DLD1 (cell line): ENCODE data around the gene CASKIN1.
"Not testable (repeated sequence)": the region's sequence is repeated elsewhere in the genome, so short reads cannot be mapped to it uniquely, and the experiment has no call there.

ENCODE experiments used
- in situ Hi-C: cut with HindIII; loops from 2 replicates; pipeline ENCODE4 v1.10.0; 2017; ENCODE audit warnings: low sequenced_read_pairs

Gene CASKIN1

DNA sequence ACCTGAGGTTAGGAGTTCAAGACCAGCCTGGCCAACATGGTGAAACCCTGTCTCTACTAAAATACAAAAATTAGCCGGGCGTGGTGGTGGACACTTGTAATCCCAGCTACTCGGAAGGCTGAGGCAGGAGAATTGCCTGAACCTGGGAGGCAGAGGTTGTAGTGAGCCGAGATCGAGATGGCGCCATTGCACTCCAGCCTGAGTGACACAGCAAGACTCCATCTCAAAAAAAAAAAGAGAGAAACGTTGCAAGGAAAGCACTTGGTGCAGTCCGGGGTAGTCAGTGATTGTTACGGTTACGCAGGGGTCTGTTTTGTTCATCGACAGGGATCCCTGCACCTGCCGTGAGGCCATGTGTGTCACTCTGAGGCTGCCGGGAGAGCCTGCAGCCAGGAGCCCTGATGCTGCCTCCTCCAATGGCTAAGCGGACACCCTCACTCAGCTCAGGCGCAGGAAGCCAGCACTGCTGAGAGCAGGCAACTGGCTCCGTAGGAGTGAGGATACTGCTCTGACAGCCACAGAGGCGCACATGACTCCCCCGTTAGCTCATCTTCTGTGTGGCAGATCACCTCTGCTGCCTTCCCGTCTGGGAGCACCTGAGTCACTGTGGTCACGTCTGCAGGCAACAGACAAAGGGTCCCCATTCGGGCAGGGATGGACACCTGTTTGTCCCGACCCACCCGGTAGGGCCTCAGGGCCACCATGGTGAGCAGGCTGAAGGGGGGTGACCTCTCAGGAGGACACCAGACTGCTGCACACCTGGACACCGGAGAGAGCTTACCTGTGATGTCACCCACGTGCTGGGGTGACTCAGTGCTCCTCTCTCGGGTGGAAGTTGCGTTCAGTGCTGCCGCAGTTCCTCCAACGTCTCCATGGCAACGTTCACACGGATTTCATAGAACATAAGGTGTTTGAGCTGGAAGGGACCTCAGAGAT, 53.2 kb downstream of the CASKIN1 start:
- in situ Hi-C loops: no loop called here

DNA sequence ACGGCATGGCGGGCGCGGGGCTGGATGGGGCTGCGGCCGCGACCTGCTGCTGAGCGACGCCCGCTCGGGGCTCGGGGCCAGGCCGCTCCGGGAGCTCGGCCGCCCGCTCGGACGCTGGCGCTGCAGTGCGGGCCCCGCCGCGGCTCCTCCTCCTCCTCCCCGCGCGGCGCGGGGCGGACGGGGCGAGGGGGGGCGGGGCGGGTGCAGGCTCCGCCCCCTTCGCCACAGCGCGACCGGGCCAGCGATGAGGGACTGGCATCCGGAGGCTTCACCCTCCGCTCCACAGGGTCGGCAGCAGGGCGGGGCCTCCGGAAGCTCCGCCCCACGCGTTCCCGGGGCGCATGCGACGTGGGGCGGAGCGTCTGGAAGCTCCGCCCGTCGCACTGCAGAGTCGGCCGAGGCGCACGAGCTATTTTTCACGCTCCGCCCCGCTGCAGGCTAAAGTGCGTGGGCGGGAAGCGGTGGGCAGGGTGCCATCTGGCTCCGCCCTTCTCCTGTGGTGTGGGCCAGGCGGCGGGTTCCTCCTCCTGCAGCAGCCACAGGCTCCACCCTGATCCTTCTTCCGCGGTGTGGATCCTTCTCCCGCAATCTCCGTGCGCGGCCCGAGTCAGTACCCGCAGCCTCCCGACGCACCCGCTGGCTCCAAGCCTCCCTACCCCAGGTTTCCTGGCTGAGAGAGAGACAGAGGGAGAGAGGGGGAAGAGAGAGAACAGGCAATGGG, 60.5 kb downstream of the CASKIN1 start, which contains the start of gene PKD1:
Gene PKD1, minus strand, starts transcription at position 129 of the 721 bp plus-strand sequence. CDS start 209 bp downstream, outside the sequence.
- in situ Hi-C loops: not testable (repeated sequence)

DNA sequence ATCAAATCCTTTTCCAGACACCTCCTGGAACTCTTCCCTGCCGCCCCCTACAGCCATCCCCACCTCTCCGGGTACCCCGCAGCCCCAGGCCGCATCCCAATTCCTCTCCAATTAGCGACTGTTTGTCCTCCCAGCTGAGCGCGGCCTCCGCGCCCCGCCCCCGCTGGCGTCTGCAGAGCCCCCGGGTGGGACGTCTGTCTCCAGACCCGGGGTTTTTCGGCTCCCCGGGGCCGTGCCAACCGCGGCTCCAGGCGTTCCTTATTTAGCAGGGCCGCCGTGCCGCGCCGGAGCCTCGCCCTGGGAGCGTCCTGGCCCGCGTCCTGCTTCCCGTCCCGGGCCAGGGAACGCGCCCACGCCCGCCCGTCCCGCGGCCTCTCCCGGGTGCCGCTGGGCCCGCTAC, 61.3 kb downstream of the CASKIN1 start:
- in situ Hi-C loops: not testable (repeated sequence)

DNA sequence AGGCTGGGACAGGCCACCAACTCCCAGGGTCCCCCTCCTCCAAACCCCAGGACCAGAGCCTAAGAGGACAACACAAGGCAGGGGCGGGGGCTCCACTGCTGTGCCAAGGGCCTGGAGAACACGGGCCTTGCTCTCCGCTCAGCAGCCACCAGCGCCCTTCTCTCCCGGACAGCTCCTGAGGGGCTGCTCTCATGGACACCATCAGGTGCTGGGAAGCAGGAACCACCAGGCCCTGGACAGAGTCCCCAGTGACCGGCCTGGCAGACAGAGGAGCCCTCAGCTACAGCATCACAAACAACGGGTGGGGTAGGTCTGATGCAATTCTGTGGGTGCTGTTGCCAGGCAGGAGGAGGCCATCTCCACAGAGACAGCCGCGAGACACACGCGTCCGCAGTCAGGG, 62.6 kb downstream of the CASKIN1 start:
- in situ Hi-C loops: not testable (repeated sequence)

DNA sequence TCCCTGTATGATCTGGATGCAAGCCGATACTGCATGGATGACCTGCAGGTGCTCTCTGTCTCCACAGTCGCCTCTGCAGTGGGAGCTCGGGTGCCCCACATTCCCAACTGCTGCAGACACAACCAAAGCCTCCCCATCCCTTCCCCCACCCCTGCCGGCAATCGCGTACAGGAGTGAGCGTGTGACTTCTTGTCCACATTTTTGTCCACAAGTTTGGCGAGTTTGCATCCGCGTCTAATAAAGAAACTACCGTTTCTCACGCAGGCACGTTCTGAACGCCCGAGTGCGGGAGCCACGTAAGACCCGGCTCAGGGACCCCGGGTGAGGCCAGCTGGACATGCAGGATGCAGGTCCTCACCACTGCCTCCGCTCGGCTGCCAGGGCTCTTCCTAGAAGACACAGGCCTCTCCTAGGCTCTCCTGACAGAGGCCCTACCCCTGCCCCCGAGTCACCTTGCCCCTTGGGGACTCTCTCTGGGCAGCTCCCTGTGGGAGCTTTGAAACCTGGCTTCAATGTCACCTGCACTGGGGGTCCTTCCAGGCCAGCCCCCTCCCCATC, 66.4 kb downstream of the CASKIN1 start:
- in situ Hi-C loops: not testable (repeated sequence)

DNA sequence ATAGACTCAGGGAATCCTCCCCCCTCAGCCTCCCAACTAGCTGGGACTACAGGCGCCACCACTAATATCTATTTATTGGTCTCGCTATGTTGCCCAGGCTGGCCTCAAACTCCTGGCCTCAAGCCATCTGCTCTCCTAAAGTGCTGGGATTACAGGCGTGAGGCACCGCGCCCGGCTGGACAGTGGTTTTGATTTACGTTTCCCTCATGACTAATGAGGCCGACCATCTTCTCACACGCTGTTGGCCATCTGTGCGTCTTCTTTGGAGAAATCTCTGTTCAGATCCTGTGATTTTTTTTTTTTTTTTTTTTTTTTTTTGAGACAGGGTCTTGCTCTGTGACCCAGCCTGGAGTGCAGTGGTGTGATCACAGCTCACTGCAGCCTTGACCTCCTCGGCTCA, 67.2 kb downstream of the CASKIN1 start:
- in situ Hi-C loops: not testable (repeated sequence)

DNA sequence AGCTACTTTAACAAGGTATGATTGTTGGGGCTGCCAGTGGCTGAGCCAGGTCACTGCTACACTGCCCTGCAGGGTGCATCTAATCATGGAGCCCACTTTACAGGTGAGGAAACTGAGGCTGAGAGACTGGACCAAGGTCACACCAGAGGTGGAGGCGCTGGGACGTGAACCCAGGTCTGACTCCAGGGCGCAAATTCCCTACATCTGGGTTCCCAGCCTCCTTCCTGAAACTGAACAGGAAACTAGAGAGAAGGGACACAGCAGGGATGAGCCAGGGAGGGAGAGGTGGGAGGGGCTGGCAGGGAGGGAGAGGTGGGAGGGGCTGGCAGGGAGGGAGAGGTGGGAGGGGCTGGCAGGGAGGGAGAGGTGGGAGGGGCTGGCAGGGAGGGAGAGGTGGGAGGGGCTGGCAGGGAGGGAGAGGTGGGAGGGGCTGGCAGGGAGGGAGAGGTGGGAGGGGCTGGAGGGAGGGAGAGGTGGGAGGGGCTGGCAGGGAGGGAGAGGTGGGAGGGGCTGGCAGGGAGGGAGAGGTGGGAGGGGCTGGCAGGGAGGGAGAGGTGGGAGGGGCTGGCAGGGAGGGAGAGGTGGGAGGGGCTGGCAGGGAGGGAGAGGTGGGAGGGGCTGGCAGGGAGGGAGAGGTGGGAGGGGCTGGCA, 68.7 kb downstream of the CASKIN1 start:
- in situ Hi-C loops: not testable (repeated sequence)
